ENCODE data around the gene ARID3B.
A peak's percentile ranks its signal among the peaks of the same experiment; 100 is the strongest.
"Not testable (repeated sequence)": the region's sequence is repeated elsewhere in the genome, so short reads cannot be mapped to it uniquely, and the experiment has no call there.

ARID3B gene, protein sequence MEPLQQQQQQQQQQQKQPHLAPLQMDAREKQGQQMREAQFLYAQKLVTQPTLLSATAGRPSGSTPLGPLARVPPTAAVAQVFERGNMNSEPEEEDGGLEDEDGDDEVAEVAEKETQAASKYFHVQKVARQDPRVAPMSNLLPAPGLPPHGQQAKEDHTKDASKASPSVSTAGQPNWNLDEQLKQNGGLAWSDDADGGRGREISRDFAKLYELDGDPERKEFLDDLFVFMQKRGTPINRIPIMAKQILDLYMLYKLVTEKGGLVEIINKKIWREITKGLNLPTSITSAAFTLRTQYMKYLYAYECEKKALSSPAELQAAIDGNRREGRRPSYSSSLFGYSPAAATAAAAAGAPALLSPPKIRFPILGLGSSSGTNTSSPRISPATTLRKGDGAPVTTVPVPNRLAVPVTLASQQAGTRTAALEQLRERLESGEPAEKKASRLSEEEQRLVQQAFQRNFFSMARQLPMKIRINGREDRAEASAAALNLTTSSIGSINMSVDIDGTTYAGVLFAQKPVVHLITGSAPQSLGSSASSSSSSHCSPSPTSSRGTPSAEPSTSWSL

DNA sequence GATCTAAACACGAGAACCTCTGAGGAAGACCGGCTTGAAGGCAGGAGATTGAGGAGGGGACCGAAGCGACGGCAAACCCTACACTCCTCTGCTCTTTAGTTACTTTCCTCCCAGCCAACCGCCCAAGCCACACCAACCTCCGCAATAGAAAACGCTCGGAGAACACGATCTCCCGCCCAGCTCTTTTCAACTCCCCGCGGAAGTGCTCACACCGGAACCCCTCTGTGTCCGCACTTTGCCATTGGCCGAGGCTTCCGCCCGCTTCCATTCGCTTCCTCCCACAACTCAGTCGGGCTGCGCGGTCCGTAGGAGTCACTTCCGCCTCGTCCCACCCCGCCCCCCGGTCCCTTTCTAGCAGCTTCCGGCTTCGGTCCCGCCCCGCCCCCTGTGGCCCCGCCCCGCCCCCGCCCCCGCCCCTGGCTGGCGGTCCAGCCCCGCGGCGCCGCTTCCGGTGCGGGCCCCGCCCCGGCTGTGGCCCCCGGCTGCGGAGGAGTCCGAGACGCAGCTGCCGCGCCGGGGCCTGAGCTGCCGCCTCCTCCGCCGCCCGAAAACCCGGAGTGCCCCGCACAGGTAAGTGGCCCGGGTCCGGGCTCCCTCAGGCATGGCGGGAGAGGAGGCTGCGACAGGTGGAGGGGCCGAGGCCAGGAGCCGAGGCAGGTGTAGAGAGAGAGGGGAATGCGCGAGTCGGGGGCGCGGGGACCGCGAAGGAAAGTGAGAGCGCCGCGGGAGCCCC is at the start of gene ARID3B:
TSS of gene ARID3B (plus strand) at position 460 of the 733 bp plus-strand sequence. CDS start 2,717 bp downstream, outside the sequence.
- DNase-seq (ENCODE audit: low read depth in 3 of 3): peak; percentile 90 to 95 (median 90)

DNA sequence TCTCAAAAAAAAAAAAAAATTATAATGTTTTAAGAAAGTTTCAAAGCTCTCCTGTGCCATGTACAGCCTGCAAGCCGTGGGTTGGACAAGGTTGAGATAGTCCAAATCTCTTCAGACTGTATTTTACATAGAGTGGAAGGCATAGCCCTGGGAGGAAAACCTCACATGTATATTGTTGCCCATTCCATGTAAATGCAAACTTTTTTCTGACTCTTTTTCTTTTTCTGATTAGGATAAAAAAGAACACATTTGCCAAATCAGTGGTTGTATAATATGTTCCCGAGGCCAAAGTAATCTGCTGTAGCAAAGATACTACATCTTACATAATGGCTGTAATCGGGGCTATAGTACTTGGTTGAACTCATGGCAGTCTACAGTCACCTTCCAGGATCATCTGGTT is 44.4 kb upstream of the ARID3B start:
- DNase-seq (ENCODE audit: low read depth in 3 of 3): no peak

DNA sequence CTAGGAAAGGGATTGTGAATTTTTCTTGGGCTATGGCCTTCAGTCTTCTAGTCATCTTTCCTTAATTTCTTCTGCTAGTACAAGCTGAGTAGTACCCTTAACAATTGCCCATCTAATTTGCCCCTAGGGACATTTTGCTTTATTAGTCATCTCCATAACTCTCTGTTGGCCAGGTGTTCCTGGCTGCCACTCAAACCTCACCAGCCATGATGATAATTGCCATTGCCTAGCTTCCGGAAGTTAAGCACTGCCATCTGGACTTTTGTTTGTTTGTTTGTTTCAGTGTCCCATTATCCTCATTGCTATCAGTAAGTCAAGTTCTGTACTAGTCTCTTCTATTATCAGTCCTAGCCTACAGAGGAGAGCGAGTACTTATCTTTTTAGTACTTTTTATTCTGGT is 43.4 kb upstream of the ARID3B start:
- DNase-seq (ENCODE audit: low read depth in 3 of 3): no peak

GRCh38 chr15:74499366-74499765 is 41.7 kb upstream of the ARID3B start:
- no peak for DNase-seq (ENCODE audit: low read depth in 3 of 3)

GRCh38 chr15:74500401-74500800 is 40.6 kb upstream of the ARID3B start:
- no peak for DNase-seq (ENCODE audit: low read depth in 3 of 3)

GRCh38 chr15:74502301-74502700 is 38.7 kb upstream of the ARID3B start:
- DNase-seq (ENCODE audit: low read depth in 3 of 3): no peak

- no peak for DNase-seq (ENCODE audit: low read depth in 3 of 3)
Observed at GRCh38 chr15:74504418-74504817, 36.6 kb upstream of the ARID3B start.

DNA sequence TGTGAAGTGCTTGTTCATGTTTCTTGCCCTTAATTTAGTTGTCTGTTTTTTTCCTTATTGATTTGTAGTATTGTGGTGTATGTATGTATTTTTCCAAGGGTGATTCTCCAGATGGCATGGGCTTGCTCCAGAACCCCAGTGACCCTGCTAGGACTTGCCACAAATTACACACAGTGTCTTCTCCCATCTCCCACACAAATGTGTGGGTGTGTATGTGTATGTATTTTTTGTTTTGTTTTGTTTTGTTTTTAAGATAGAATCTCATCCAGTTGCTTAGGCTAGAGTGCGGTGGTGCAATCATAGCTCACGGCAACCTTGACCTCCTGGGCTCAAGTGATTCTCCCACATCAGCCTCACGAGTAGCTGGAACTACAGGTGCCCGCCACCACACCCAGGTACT is 36.2 kb upstream of the ARID3B start:
- DNase-seq (ENCODE audit: low read depth in 3 of 3): no peak

DNA sequence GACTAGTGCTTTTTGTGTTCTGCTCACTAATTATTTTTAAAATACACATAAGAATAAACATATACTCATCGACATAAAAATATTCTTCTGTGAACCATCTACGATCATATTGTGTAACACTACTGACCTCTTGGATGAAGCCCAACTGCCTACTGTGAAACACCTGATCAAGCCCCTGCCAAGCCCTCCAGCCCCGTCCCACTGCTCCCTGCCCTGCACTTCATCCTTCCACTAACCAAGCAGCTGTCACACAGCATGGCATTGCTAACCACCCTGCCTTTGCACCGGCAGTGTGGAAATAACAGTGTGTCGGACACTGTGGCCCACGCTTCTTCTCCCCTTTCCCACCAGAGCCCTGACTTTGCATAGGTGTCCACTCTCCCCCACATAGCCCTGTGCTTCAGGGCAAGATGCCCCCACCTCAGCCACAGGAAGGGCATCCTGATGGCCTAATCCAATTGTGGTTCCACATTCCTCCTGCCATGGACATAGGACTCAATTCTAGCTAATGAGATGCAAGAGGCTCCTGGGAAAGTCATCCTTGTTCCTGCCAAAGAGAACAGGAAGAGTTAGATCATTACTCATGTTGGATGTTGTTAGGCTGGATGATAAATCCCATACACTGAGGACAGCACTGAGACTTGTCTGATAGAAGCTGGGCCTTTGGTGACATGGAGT is 35.0 kb upstream of the ARID3B start:
- no peak for DNase-seq (ENCODE audit: low read depth in 3 of 3)

DNA sequence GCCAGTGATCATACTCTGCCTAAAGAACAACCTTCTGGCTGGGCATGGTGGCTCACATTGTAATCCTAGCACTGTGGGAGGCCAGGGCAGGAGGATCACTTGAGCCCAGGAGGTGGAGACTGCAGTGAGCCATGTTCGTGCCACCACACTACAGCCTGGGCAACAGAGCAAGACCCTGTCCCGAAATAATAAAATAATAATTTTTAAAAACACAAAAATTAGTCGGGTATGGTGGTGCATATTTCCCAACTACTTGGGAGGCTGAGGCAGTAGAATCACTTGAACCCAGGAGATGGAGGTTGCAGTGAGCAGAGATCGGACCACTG is 34.5 kb upstream of the ARID3B start:
- no peak for DNase-seq (ENCODE audit: low read depth in 3 of 3)

DNA sequence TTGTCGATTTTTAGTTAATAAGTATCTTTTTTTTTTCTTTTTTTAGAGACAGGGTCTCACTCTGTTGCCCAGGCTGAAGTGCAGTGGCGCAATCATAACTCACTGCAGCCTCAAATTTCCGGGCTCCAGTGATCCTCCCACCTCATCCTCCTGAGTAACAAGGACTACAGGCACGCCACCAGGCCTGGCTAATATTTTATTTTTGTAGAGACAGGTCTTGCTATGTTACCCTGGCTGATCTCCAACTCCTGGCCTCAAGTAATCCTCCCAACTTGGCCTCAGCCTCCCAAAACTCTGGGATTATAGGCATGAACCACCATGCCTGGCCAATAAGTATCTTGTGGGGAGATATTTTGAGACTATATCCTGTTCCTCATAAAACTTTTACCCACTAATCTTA is 29.4 kb upstream of the ARID3B start:
- DNase-seq (ENCODE audit: low read depth in 3 of 3): no peak

DNA sequence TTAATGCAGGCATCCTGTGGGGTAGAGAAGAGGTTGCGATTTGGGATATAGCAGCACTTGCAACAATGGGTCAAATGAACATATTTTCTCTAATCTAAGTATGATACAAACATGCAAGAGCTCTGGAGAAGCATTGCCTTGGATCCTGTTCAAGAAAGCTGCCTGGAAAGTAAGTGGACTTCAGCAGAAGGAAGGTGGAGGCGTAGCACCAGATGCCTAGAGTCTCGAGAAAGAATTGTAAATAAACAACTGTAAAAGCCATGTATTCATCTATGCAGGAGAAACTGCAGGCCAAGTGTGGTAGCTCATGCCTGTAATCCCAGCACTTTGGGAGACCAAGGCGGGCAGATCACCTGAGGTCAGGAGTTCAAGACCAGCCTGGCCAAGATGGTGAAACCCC is 27.0 kb upstream of the ARID3B start:
- DNase-seq (ENCODE audit: low read depth in 3 of 3): not testable (repeated sequence)

- DNase-seq (ENCODE audit: low read depth in 3 of 3): no peak
Observed at GRCh38 chr15:74517096-74517495, 23.9 kb upstream of the ARID3B start.

DNA sequence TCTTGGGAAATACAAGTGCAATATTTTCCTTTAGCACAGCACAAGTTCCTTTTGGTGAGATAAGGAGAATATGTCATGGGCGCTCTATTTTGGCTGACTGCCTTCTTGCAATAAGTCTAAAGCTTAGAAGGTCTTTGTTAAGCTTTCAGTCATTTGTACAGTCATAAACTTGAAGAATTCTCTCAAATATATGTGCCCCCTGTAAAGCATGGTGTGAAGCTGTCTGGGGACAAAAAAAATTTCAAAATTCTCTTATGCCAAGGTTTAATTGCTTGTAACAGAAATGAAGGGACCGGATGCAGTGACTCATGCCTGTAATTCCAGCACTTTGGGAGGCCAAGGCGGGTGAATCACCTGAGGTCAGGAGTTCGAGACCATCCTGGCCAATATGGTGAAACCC is 21.7 kb upstream of the ARID3B start:
- no peak for DNase-seq (ENCODE audit: low read depth in 3 of 3)

- no peak for DNase-seq (ENCODE audit: low read depth in 3 of 3)
Observed at GRCh38 chr15:74520407-74520806, 20.6 kb upstream of the ARID3B start.

- no peak for DNase-seq (ENCODE audit: low read depth in 3 of 3)
Observed at GRCh38 chr15:74523982-74524381, 17.0 kb upstream of the ARID3B start.

- no peak for DNase-seq (ENCODE audit: low read depth in 3 of 3)
Observed at GRCh38 chr15:74525309-74525708, 15.7 kb upstream of the ARID3B start.

GRCh38 chr15:74525945-74526344 is 15.1 kb upstream of the ARID3B start:
- DNase-seq (ENCODE audit: low read depth in 3 of 3): no peak

DNA sequence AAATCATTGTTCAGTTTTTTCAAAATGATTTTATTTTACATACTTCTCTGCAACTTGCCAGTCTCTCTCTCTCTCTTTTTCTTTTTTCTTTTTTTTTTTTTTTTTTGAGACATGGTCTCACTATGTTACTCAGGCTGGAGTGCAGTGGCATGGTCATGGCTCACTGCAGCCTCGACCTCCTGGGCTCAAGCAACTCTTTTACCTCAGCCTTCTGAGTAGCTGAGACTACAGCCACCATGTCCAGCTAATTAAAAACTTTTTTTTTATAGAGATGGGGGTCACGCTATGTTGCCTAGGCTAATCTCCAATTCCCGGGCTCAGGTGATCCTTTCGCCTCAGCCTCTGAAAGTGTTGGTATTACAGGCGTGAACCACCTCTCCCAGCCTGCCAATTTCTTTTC is 12.1 kb upstream of the ARID3B start:
- DNase-seq (ENCODE audit: low read depth in 3 of 3): no peak

DNA sequence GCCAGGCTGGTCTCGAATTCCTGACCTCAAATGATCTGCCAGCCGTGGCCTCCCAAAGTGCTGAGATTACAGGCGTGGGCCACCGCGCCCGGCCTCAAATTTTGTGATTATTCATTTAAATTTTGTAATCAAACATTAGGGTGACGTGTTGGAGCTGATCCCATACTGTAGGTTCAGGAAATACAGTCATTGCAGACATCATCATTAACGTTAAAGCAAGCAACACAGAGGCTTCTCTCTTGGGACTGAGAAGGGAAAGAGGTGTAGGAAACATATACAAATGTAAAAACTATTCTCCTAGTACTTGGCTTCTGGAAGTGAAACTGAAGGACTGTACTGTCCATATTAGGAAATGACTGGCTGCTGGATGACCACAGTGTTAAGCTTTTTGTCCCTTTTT is 11.1 kb upstream of the ARID3B start:
- DNase-seq (ENCODE audit: low read depth in 3 of 3): no peak

GRCh38 chr15:74530771-74531143 is 10.3 kb upstream of the ARID3B start:
- no peak for DNase-seq (ENCODE audit: low read depth in 3 of 3)

- no peak for DNase-seq (ENCODE audit: low read depth in 3 of 3)
Observed at GRCh38 chr15:74531144-74531811, 9.7 kb upstream of the ARID3B start.
